T-helper 1 cell treated with Interleukin-12 subunit alpha and Interleukin-12 subunit beta and Interleukin-4 antibody, amounts not matched to agents 30 μg/mL and 1 μg/mL, for 36 hours (primary cell): Measurements from ENCODE around the gene CD1C.
A peak's percentile ranks its signal among the peaks of the same experiment; 100 is the strongest.
"Not testable (repeated sequence)": the region's sequence is repeated elsewhere in the genome, so short reads cannot be mapped to it uniquely, and the experiment has no call there.

Experiments
- H3K27ac Mint-ChIP-seq: one replicate; pipeline ENCODE4 v1.8.0; 2021; ENCODE audit warnings: mild to moderate bottlenecking, mixed read lengths
- H3K27me3 Mint-ChIP-seq: one replicate; pipeline ENCODE4 v1.8.0; 2021; ENCODE audit warnings: low read depth, mixed read lengths
- H3K36me3 Mint-ChIP-seq: one replicate; pipeline ENCODE4 v1.8.0; 2021; ENCODE audit warnings: low read depth, mixed read lengths
- H3K4me1 Mint-ChIP-seq: one replicate; pipeline ENCODE4 v1.8.0; 2021; ENCODE audit warnings: low read depth, mixed read lengths
- H3K4me3 Mint-ChIP-seq: one replicate; pipeline ENCODE4 v1.8.0; 2021; ENCODE audit warnings: mild to moderate bottlenecking, moderate library complexity, mixed read lengths
- H3K9me3 Mint-ChIP-seq: one replicate; pipeline ENCODE4 v1.8.0; 2021; ENCODE audit warnings: mixed read lengths

CD1C gene

DNA sequence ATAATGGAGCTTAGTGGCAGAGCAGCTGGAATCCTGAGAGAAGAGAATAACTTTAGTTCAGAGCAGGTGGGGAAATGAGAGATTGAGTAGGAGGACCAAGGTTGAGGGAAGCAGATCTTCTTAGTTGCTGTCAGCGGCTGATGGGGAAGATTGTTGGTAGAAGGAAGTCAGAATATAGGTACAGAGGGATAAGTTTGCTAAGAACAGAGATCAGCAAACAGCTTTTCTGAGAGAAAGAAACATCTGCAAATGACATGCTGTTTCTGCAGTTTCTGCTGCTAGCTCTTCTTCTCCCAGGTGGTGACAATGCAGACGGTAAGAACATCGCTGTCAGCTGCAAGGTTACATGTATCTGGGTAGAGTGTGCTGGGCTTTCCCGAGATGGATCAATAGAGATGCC is at the start of gene CD1C:
Gene CD1C (plus strand): TSS at position 113 of the 400 bp plus-strand sequence. CDS start 142 bp downstream, at position 255.
- Mint-ChIP-seq H3K27ac (no peak within 1 kb of the TSS), H3K4me1 (peaks cover 16% of the 10 kb centered on the region), H3K4me3 (no peak within 1 kb of the TSS), H3K9me3 (no peaks in the 10 kb centered on the region), H3K36me3 (no peaks in the 10 kb centered on the region), H3K27me3 (no peaks in the 10 kb centered on the region)

DNA sequence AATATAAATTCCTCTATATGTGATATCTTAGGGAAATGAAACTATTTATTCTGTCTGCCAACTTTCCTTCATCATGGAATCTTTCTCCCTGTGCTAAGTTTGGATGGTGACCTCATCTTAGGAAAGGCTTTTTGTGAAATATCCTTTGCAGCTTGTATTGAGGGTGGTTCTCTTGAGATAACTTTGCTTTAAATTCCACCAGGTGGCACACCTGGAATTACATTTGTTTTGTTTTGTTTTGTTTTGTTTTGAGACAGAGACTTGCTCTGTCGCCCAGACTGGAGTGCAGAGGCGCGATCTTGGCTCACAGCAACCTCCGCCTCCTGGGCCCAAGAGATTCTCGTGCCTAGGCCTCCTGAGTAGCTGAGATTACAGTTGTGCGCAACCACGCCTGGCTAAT is 43.1 kb upstream of the CD1C start:
- Mint-ChIP-seq H3K27me3 (peaks cover 62% of the 10 kb centered on the region), H3K27ac (no peak overlapping the region)

DNA sequence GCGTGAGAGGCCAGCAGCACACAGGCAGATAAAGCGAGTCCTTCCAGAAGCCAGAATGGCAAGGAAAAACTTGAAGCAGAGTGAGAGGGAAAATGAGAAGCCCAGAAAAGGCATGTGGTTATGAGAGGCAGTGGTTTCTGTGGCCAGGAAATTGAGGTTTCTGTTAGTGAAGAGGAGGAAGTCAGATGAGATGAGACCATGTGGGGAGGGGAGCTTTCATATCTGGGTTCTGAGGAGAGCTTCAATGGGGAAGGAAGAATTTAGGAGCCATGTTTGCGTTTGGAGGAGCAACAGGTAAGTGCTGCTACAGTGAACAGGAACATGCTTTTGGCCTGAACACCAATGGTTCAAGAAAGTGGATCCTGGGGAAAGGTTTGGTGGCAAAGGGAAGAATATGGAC is 41.6 kb upstream of the CD1C start:
- Mint-ChIP-seq H3K27ac (peak overlapping the region; percentile 47), H3K36me3 (no peaks in the 10 kb centered on the region), H3K27me3 (peaks cover 57% of the 10 kb centered on the region), H3K4me3 (peak overlapping the region; percentile 6), H3K9me3 (peaks cover 4% of the 10 kb centered on the region), H3K4me1 (peaks cover 18% of the 10 kb centered on the region)

More for the DNA sequence above, 43.1 kb upstream of the CD1C start:
- Mint-ChIP-seq H3K4me3 (no peak overlapping the region), H3K36me3 (no peaks in the 10 kb centered on the region), H3K9me3 (peaks cover 4% of the 10 kb centered on the region), H3K4me1 (peaks cover 18% of the 10 kb centered on the region)

DNA sequence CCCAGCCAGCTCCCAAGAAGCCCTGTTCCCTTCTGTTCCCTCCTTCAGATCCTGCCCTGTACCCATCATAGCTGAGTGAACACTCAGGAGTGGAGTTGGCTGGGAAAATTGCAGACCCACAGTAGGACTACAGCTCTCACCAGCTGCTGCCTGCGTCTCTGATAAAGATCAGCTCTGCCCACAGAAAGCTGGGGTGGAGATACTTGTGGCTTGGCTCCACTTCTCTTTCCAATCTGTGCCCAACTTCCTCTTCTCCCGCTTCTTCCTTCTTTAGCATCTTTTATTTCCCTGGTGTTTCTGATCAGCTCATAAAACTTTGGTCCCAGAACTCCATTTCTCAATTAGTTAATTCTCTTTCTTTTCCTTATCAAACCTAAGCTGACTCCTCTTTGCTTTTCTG is 41.0 kb upstream of the CD1C start:
- Mint-ChIP-seq H3K27ac (no peak overlapping the region), H3K27me3 (peaks cover 51% of the 10 kb centered on the region), H3K4me1 (peaks cover 18% of the 10 kb centered on the region), H3K9me3 (peaks cover 4% of the 10 kb centered on the region), H3K4me3 (no peak overlapping the region), H3K36me3 (no peaks in the 10 kb centered on the region)

DNA sequence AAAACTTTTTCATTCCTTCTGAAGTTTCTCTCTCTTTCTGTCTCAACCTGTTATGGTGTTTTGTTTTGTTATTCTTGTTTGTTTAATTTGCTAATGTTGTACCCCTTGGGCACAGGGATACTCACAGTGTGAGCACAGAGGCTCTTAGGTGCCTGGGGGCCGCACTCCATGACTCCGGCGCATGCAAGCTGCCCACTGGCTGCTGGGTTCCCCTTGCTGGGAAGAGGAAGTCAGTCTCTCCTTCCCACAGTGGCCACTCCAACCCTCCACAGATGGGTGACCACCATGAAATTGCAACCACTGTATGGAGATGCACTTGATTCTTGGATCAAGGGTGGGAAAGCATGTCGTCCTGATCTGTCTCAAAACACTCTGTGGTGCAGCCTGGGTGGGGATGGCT is 40.1 kb upstream of the CD1C start:
- Mint-ChIP-seq H3K4me3 (no peak overlapping the region), H3K9me3 (peaks cover 4% of the 10 kb centered on the region), H3K36me3 (no peaks in the 10 kb centered on the region), H3K4me1 (peaks cover 18% of the 10 kb centered on the region), H3K27ac (no peak overlapping the region), H3K27me3 (peaks cover 43% of the 10 kb centered on the region)

DNA sequence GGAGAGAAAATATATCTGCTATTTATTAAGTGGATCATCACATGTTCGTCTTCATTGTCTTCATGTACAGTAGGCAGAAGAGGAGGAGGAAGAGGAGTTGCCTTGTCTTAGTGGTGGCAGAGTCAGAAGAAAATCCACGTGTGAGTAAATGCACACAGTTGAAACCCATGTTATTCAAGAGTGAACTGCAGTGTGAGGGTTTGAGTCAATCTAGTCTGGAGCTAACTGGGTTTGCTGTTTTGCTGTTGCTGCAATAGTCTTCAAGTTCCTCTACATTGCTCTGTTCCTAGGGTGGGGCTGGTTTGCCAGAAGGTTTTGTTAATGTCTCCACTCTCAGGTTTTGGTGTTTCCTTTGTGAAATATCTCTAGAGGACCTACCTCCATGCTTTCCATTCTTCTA is 38.6 kb upstream of the CD1C start:
- Mint-ChIP-seq H3K36me3 (no peaks in the 10 kb centered on the region), H3K9me3 (peaks cover 4% of the 10 kb centered on the region), H3K4me3 (no peak overlapping the region), H3K27me3 (peaks cover 32% of the 10 kb centered on the region), H3K4me1 (peaks cover 18% of the 10 kb centered on the region), H3K27ac (no peak overlapping the region)

DNA sequence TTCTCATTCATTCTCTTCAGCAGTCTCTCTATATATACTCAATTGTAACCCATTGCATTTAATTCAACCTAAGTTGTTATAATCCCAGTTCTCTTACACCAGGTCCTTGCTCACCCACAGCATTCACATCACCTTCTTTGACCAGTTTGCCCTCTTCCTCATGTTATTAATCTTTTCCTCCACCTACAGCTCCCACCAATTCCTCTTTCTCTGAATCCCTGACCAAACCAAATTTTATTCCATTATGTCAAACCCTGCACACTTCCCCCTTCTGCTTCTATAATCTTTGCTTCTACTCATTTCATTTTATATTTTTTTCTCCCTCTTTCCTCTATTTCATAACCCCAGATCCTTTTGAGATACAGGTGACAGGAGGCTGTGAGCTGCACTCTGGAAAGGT is 34.1 kb upstream of the CD1C start:
- Mint-ChIP-seq H3K36me3 (no peaks in the 10 kb centered on the region), H3K27ac (no peak overlapping the region), H3K4me1 (no peaks in the 10 kb centered on the region), H3K4me3 (no peak overlapping the region), H3K9me3 (no peaks in the 10 kb centered on the region), H3K27me3 (peaks cover 30% of the 10 kb centered on the region)

DNA sequence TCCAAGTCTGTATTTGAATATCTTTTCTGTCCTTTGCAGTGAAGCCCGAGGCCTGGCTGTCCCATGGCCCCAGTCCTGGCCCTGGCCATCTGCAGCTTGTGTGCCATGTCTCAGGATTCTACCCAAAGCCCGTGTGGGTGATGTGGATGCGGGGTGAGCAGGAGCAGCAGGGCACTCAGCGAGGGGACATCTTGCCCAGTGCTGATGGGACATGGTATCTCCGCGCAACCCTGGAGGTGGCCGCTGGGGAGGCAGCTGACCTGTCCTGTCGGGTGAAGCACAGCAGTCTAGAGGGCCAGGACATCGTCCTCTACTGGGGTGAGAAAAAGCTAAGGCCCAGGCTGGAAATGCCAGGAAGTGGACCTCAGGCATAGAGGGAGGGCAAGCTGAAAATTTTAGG is 33.0 kb upstream of the CD1C start:
- peaks cover 26% of the 10 kb centered on the region for H3K27me3 Mint-ChIP-seq
- H3K4me1 Mint-ChIP-seq, H3K36me3 Mint-ChIP-seq: not testable (repeated sequence)

DNA sequence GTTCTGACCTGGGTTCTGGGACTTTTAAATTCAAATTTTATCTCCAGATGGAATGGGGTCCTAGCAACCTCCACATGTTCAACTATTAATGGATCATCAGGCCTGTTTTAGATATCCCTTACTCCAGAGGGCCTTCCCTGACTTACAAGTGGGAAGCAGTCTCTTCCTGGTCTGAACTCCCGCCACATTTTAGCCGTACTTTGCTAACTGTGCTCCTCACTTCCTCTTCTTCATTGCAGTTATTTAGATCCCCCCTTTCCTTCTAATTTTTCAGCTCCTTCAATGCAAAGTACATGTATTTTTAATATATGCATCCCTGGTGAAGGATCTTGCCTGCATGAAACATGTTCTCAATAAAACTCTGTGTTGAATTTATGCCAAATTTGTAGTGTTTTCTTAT is 31.8 kb upstream of the CD1C start:
- no peak overlapping the region for H3K27ac Mint-ChIP-seq
- no peaks in the 10 kb centered on the region for H3K36me3 Mint-ChIP-seq
- no peaks in the 10 kb centered on the region for H3K4me1 Mint-ChIP-seq
- H3K4me3 Mint-ChIP-seq: no peak overlapping the region
- H3K9me3 Mint-ChIP-seq: no peaks in the 10 kb centered on the region
- peaks cover 26% of the 10 kb centered on the region for H3K27me3 Mint-ChIP-seq

More for the DNA sequence above, 33.0 kb upstream of the CD1C start:
- H3K27ac Mint-ChIP-seq, H3K4me3 Mint-ChIP-seq, H3K9me3 Mint-ChIP-seq: not testable (repeated sequence)

DNA sequence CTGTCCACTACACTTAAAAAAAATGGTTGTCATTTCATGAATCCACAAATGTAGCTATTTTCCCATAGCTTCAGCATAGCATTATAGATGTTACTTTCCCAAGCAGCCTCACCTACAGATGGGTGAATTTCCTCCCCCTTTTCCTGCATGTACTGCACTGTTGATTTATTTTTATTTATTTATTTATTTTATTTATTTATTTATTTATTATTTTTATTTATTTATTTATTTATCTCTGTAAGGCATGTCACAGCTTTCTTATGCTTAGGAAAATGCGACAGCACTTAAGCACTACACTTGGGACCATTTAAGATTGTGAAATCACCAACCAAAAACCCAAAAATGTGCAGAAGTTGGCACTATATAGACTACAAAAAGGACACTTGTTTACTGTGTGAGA is 30.6 kb upstream of the CD1C start:
- no peak overlapping the region for H3K4me3 Mint-ChIP-seq
- peaks cover 33% of the 10 kb centered on the region for H3K27me3 Mint-ChIP-seq
- no peaks in the 10 kb centered on the region for H3K9me3 Mint-ChIP-seq
- no peak overlapping the region for H3K27ac Mint-ChIP-seq
- no peaks in the 10 kb centered on the region for H3K36me3 Mint-ChIP-seq
- H3K4me1 Mint-ChIP-seq: no peaks in the 10 kb centered on the region

DNA sequence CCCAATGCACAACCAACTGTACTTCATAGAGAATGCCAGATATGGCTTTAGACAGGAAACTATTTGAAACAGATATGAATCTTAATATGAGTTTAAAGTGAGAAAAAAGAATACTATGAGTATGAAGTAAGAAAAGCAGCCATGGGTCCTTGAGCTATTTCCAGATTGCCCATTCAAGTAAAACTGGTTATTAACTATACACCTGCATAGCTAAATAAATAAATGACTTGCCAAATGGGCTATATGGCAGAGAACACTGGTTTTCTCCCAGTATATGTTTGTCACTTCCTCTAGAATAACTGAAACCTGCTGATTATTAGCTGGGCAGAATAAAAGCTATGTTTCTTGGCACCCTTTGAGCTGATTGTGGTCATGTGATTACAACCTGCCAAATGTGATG is 17.0 kb upstream of the CD1C start:
- Mint-ChIP-seq H3K27me3 (no peaks in the 10 kb centered on the region), H3K27ac (no peak overlapping the region), H3K36me3 (no peaks in the 10 kb centered on the region), H3K9me3 (peaks cover 6% of the 10 kb centered on the region), H3K4me3 (no peak overlapping the region), H3K4me1 (no peaks in the 10 kb centered on the region)

DNA sequence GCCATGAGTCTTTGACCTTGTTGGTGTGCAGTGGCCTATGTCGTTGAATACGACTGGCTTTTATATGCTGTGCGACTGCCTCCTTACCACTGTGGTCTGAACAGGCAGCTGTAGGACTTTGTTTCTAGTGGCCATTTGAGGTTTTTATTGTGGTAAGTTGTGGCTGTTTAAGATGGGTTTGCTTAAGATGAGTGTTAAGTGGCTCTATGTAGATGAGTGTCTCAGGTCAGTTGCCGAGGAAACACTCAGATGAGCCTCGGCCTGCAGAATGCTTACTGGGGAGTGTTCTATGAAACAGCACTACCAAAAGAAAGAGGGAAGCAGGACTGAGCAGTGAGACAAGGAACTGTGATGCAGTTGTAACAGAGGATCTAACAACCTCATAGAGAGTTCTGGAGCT is 14.9 kb upstream of the CD1C start:
- Mint-ChIP-seq H3K27me3 (no peaks in the 10 kb centered on the region), H3K36me3 (no peaks in the 10 kb centered on the region), H3K4me1 (no peaks in the 10 kb centered on the region), H3K4me3 (no peak overlapping the region), H3K9me3 (no peaks in the 10 kb centered on the region), H3K27ac (no peak overlapping the region)

DNA sequence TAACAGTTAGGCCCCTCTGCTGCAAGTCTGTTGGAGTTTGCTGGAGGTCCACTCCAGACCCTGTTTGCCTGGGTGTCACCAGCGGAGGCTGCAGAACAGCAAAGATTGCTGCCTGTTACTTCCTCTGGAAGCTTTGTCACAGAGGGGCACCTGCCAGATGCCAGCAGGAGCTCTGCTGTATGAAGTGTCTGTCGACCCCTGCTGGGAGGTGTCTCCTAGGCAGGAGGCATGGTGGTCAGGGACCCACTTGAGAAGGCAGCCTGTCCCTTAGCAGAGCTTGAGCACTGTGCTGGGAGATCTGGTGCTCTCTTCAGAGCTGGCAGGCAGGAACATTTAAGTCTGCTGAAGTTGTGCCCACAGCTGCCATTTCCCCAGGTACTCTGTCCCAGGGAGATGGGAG is 7.3 kb upstream of the CD1C start:
- H3K36me3 Mint-ChIP-seq, H3K27ac Mint-ChIP-seq, H3K9me3 Mint-ChIP-seq, H3K27me3 Mint-ChIP-seq, H3K4me3 Mint-ChIP-seq: not testable (repeated sequence)
- peaks cover 16% of the 10 kb centered on the region for H3K4me1 Mint-ChIP-seq

DNA sequence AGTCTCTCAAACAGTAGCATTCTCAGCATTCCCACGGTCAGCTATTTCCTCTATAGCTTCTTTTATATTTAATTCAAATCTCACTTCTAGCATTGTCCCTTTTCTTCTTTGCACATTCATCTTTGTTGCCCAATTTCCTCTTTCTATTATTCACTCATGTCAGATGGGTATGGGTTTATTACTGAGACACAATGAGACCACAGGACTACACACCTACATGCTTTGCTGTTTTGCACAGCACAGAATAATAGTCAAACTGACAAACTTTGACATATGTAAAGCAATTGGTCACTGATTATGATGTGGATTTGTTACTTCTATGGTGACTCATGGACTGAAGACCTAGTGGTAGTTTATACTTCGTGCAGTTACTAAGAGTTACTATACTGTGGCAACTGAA is 5.8 kb upstream of the CD1C start:
- no peak overlapping the region for H3K27ac Mint-ChIP-seq
- peaks cover 3% of the 10 kb centered on the region for H3K9me3 Mint-ChIP-seq
- H3K27me3 Mint-ChIP-seq: no peaks in the 10 kb centered on the region
- no peaks in the 10 kb centered on the region for H3K36me3 Mint-ChIP-seq
- peaks cover 16% of the 10 kb centered on the region for H3K4me1 Mint-ChIP-seq
- H3K4me3 Mint-ChIP-seq: no peak overlapping the region

DNA sequence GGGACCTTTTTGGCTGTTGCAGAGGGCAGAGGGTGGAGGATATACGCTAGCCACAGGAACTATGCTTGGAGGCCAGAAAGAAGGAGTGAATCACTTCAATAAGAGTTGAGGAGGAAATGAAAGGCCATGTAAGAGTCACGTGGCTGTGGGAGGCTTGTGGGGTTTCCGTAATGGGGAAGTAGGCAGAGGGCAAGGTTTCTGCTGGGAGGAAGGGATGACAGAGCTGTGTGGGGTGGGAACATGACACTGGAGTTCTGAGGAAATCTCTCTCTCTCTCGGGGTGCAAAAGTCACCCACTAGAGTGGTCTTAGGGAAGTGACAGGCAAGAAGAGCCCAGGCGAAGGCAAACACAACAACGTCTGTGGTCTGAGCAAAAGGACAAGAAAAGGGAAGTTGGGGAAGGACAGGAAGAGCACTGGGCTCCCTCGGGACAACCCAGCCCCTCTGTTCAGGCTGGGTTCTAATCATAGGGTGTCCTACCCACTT is 3.9 kb upstream of the CD1C start:
- H3K27me3 Mint-ChIP-seq: no peaks in the 10 kb centered on the region
- no peaks in the 10 kb centered on the region for H3K36me3 Mint-ChIP-seq
- H3K9me3 Mint-ChIP-seq: peaks cover 3% of the 10 kb centered on the region
- H3K4me3 Mint-ChIP-seq: peak overlapping the region; percentile 10
- peaks cover 16% of the 10 kb centered on the region for H3K4me1 Mint-ChIP-seq
- peak overlapping the region; percentile 41 for H3K27ac Mint-ChIP-seq

DNA sequence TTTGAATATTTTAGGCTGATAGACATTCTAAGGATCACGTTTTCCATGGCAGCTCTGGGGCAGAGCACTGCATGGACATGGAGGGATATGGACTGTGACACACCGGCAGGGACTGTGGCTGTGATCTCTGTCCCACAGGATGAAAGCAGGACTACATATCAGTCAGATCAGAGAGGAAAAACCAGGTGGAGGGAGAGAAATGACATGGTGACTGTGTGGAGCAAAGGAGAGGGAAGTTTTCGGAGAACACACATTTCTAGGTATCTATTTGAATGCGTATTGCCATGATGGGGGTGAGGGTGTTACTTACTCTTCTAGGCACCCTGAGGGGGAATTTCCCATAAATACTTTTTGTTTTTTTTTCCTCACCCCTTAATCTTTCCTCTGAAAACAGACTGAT is 3.2 kb upstream of the CD1C start:
- no peak overlapping the region for H3K4me3 Mint-ChIP-seq
- no peaks in the 10 kb centered on the region for H3K27me3 Mint-ChIP-seq
- H3K4me1 Mint-ChIP-seq: peaks cover 16% of the 10 kb centered on the region
- H3K9me3 Mint-ChIP-seq: peaks cover 2% of the 10 kb centered on the region
- no peak overlapping the region for H3K27ac Mint-ChIP-seq
- H3K36me3 Mint-ChIP-seq: no peaks in the 10 kb centered on the region
